ENCODE data around the gene FGF3. TPM values are rescaled to one million over a fixed set of nuclear protein-coding genes. Genes with fewer than 3 reads are reported as not detected.

FGF3 gene
- total RNA-seq, 1 donor = not detected

GRCh38 chr11:69837791-69838190 lies 18.6 kb upstream of the FGF3 start:
- DNase-seq (ENCODE audit: low read depth) = no peak
- TF ChIP-seq CTCF (IDR thresholded peaks at IDR 0.05; ENCODE audit: insufficient read depth, low read length) = no peak
- no peak overlapping the region for H3K4me3 ChIP-seq (ENCODE audit: low read depth, low read length)

- no peak for DNase-seq (ENCODE audit: low read depth)
- no peak overlapping the region for H3K4me3 ChIP-seq (ENCODE audit: low read depth, low read length)
- no peak for TF ChIP-seq CTCF (IDR thresholded peaks at IDR 0.05; ENCODE audit: insufficient read depth, low read length)
These were observed 17.2 kb upstream of the FGF3 start for GRCh38 chr11:69836401-69836800.

- TF ChIP-seq CTCF (IDR thresholded peaks at IDR 0.05; ENCODE audit: insufficient read depth, low read length) = no peak
- H3K4me3 ChIP-seq (ENCODE audit: low read depth, low read length) = no peak overlapping the region
- DNase-seq (ENCODE audit: low read depth) = no peak
These were observed 15.9 kb upstream of the FGF3 start for GRCh38 chr11:69834811-69835800.

- H3K4me3 ChIP-seq (ENCODE audit: low read depth, low read length) = no peak overlapping the region
- no peak for TF ChIP-seq CTCF (IDR thresholded peaks at IDR 0.05; ENCODE audit: insufficient read depth, low read length)
- DNase-seq (ENCODE audit: low read depth) = no peak
These were observed 15.0 kb upstream of the FGF3 start for GRCh38 chr11:69834251-69834650.

- no peak for DNase-seq (ENCODE audit: low read depth)
- TF ChIP-seq CTCF (IDR thresholded peaks at IDR 0.05; ENCODE audit: insufficient read depth, low read length) = no peak
- no peak overlapping the region for H3K4me3 ChIP-seq (ENCODE audit: low read depth, low read length)
These were observed 13.6 kb upstream of the FGF3 start for GRCh38 chr11:69832561-69833413.

- no peak overlapping the region for H3K4me3 ChIP-seq (ENCODE audit: low read depth, low read length)
- no peak for TF ChIP-seq CTCF (IDR thresholded peaks at IDR 0.05; ENCODE audit: insufficient read depth, low read length)
- no peak for DNase-seq (ENCODE audit: low read depth)
These were observed 12.8 kb upstream of the FGF3 start for GRCh38 chr11:69831985-69832384.
